ENCODE results near the gene LTA.

The LTA gene

DNA sequence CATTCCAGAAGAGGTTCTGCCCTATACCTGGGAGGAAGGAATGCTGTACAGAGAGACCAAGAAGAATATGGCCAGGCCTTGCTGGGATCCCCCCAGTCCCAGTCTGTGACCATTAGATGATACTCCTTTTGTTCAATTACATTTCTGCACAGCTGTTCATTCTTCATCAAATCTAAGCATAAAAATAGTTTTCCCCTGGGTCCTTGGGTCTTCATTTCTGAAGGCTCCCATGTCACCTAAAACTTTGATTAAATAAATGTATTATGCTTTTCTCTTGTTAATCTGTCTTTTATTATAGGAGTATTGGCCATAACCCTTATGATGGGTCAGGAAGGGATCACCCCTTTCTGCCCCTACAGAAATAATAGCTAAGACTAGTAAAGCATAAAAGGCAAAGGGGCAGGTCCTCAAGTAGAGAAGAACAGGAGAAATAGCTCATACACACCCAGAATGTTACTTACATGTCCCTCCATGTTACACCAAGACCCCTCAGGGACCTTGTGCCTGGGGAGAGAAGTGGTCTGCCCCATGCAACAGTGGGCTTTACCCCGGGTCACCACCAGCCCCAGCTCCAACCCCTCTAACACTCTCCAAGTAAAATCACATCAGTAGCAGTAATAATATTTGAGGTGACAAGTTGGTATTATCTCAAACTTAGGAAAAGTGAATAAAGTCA is 2.1 kb upstream of the LTA start:
- FAIRE-seq = no peak

DNA sequence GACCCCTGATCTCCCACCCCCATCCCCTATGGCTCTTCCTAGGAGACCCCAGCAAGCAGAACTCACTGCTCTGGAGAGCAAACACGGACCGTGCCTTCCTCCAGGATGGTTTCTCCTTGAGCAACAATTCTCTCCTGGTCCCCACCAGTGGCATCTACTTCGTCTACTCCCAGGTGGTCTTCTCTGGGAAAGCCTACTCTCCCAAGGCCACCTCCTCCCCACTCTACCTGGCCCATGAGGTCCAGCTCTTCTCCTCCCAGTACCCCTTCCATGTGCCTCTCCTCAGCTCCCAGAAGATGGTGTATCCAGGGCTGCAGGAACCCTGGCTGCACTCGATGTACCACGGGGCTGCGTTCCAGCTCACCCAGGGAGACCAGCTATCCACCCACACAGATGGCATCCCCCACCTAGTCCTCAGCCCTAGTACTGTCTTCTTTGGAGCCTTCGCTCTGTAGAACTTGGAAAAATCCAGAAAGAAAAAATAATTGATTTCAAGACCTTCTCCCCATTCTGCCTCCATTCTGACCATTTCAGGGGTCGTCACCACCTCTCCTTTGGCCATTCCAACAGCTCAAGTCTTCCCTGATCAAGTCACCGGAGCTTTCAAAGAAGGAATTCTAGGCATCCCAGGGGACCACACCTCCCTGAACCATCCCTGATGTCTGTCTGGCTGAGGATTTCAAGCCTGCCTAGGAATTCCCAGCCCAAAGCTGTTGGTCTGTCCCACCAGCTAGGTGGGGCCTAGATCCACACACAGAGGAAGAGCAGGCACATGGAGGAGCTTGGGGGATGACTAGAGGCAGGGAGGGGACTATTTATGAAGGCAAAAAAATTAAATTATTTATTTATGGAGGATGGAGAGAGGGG is 1.4 kb downstream of the LTA start:
- FAIRE-seq = no peak

- no peak for FAIRE-seq
These were observed 2.3 kb downstream of the LTA start for GRCh38 chr6:31574106-31575061.

DNA sequence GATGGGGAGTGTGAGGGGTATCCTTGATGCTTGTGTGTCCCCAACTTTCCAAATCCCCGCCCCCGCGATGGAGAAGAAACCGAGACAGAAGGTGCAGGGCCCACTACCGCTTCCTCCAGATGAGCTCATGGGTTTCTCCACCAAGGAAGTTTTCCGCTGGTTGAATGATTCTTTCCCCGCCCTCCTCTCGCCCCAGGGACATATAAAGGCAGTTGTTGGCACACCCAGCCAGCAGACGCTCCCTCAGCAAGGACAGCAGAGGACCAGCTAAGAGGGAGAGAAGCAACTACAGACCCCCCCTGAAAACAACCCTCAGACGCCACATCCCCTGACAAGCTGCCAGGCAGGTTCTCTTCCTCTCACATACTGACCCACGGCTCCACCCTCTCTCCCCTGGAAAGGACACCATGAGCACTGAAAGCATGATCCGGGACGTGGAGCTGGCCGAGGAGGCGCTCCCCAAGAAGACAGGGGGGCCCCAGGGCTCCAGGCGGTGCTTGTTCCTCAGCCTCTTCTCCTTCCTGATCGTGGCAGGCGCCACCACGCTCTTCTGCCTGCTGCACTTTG is 3.3 kb downstream of the LTA start, which contains the start of gene TNF:
TNF (plus strand) TSS at position 231 of the 567 bp plus-strand sequence; CDS start at position 408, 177 bp downstream.
- FAIRE-seq = no peak

DNA sequence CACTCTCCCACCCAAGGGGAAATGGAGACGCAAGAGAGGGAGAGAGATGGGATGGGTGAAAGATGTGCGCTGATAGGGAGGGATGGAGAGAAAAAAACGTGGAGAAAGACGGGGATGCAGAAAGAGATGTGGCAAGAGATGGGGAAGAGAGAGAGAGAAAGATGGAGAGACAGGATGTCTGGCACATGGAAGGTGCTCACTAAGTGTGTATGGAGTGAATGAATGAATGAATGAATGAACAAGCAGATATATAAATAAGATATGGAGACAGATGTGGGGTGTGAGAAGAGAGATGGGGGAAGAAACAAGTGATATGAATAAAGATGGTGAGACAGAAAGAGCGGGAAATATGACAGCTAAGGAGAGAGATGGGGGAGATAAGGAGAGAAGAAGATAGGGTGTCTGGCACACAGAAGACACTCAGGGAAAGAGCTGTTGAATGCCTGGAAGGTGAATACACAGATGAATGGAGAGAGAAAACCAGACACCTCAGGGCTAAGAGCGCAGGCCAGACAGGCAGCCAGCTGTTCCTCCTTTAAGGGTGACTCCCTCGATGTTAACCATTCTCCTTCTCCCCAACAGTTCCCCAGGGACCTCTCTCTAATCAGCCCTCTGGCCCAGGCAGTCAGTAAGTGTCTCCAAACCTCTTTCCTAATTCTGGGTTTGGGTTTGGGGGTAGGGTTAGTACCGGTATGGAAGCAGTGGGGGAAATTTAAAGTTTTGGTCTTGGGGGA is 4.0 kb downstream of the LTA start:
- FAIRE-seq = no peak

DNA sequence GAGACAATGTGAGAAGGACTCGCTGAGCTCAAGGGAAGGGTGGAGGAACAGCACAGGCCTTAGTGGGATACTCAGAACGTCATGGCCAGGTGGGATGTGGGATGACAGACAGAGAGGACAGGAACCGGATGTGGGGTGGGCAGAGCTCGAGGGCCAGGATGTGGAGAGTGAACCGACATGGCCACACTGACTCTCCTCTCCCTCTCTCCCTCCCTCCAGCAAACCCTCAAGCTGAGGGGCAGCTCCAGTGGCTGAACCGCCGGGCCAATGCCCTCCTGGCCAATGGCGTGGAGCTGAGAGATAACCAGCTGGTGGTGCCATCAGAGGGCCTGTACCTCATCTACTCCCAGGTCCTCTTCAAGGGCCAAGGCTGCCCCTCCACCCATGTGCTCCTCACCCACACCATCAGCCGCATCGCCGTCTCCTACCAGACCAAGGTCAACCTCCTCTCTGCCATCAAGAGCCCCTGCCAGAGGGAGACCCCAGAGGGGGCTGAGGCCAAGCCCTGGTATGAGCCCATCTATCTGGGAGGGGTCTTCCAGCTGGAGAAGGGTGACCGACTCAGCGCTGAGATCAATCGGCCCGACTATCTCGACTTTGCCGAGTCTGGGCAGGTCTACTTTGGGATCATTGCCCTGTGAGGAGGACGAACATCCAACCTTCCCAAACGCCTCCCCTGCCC is 4.9 kb downstream of the LTA start:
- no peak for FAIRE-seq

- no peak for FAIRE-seq
These were observed 5.5 kb downstream of the LTA start for GRCh38 chr6:31577579-31577966.

DNA sequence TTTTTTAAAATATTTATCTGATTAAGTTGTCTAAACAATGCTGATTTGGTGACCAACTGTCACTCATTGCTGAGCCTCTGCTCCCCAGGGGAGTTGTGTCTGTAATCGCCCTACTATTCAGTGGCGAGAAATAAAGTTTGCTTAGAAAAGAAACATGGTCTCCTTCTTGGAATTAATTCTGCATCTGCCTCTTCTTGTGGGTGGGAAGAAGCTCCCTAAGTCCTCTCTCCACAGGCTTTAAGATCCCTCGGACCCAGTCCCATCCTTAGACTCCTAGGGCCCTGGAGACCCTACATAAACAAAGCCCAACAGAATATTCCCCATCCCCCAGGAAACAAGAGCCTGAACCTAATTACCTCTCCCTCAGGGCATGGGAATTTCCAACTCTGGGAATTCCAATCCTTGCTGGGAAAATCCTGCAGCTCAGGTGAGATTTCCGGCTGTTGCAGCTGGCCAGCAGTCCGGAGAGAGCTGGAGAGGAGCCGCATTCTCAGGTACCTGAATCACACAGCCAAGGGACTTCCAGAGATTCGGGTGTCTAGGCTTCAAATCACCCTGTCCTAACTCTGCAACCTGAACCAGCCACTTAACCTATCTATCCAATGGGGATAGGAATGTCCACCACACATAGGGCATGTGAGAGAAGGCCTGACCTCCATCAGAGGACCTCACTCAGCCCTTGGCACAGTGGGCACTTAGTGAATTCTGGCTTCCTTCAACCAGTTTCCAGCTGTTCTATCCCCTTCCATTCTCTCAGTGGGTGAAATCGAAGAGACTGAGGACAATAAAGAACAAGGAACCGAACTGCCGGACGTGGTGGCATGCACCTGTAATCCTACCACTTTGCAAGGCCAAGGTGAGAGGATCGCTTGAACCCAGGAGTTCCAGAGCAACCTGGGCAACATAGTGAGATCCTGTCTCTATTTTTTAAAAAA is 6.4 kb downstream of the LTA start:
- FAIRE-seq = no peak

DNA sequence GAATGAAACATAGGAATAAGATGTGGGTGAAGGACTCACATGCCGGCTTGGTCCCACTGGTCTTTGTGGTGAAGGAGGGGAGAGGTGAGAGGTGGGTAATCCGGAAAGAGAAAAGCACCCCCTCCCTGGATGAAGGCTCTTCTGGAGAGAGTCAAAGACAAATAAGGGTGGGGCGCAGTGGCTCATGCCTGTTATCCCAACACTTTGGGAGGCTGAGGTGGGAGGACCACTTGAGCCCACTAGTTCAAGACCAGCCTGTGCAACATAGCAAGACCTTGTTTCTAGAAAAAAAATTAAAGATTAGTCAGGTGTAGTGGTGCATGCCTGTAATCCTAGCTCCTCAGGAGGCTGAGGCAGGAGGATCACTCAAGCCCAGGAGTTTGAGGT is 7.0 kb downstream of the LTA start:
- no peak for FAIRE-seq

DNA sequence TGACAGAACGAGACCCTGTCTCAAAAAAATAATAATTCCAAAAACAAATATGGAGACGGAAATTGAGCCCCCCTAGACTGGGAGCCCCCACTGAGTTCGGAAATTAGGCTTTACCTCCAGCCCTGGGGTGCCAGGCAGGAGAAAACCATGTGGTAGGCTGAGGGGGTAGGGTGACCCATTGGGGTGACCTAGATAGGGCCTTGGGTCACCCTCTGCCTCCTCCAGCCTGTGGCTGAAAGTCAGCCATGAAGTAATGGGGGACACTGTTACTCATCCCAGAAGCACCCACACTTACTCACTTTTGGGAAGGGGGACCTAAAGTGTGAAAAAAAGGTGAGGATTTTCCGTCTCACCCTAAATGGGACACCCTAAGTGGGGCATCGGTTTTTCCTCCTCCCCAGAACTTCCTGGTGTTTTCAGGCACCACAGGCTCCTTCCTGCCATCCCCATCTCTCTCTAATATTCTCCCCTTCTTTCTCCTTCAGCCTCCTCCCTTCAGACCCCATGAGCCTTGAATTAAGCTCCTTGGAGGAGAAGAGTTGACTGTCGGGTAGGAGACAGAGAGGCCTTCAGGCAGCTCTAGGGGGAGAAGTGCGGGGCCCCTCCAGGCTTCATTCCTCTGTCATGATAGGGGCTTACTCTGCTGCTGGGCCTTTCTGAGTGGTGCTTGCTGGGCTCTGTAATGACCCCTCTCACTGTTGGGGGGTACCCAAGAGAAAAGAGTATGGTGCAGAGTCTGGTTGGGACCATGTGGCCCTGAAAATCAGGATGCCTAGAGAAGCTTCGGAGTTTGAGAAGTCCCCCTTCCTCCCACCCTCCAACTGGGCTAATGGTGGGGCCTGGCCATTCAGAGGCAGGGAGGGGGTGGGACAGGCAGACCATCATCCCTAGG is 7.7 kb downstream of the LTA start:
- FAIRE-seq = no peak

- no peak for FAIRE-seq
These were observed 8.3 kb downstream of the LTA start for GRCh38 chr6:31580438-31580740.

GRCh38 chr6:31580807-31581433 is 8.8 kb downstream of the LTA start:
- FAIRE-seq = no peak

- FAIRE-seq = no peak
These were observed 9.5 kb downstream of the LTA start for GRCh38 chr6:31581434-31582229.

GRCh38 chr6:31582230-31582643 is 10.1 kb downstream of the LTA start, which contains the start of gene LTB:
Gene LTB, minus strand, starts transcription at chr6:31582424. Its CDS starts 7 bp downstream, at chr6:31582417.
- FAIRE-seq = no peak

GRCh38 chr6:31585491-31585890 is 13.4 kb downstream of the LTA start:
- FAIRE-seq = no peak

- no peak for FAIRE-seq
These were observed 13.9 kb downstream of the LTA start, which contains the start of gene LST1 for GRCh38 chr6:31586008-31586407. Gene LST1, plus strand, starts transcription at chr6:31586277. Its CDS starts 1,023 bp downstream, at chr6:31587300.

- no peak for FAIRE-seq
These were observed 14.7 kb downstream of the LTA start for GRCh38 chr6:31586599-31587281.

Data from colon (tissue), 2 donors.